ENCODE measurements around the gene FNDC10.
A peak's percentile ranks its signal among the peaks of the same experiment; 100 is the strongest.

The FNDC10 gene

DNA sequence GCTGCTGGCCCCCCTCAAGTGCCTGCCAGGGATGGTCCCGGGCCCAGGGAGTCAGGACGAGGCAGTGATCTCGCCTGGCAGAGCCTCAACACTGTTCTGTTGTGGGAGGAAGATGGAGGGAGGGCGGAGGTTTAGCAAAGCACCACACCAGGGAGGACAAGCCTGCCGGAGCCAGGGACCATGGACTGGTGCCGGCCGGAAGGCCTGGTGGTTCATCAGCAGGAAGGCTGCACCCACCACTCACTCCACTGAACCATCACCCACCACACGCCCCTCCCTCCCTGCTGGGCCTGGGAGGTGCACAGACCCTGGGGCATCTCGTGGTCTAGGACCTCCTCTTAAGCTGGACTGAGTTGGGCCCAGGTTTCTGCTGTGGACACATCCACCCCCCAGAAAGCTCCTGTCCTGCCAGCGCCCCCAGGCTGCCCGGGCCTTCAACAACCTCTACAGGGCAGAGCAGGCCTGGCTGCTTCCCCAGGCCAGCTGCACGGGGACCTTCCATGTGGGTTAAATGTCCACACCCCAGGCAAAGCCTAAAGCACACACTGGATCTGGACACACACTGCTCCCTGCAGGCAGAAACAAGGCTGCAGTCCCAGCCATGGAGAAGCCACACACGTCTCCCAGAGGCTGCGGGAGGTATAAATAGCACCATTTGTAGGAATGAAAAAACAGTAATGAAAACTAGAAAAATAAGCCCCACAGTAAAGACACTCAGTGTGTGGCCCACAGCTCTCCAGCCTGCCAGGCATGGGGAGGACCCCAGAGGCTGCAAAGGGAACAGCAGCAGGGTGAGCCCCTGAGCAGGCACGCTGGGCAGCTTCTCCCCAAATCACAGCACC, 49.1 kb downstream of the FNDC10 start:
- TF ChIP-seq, protein P1, sequence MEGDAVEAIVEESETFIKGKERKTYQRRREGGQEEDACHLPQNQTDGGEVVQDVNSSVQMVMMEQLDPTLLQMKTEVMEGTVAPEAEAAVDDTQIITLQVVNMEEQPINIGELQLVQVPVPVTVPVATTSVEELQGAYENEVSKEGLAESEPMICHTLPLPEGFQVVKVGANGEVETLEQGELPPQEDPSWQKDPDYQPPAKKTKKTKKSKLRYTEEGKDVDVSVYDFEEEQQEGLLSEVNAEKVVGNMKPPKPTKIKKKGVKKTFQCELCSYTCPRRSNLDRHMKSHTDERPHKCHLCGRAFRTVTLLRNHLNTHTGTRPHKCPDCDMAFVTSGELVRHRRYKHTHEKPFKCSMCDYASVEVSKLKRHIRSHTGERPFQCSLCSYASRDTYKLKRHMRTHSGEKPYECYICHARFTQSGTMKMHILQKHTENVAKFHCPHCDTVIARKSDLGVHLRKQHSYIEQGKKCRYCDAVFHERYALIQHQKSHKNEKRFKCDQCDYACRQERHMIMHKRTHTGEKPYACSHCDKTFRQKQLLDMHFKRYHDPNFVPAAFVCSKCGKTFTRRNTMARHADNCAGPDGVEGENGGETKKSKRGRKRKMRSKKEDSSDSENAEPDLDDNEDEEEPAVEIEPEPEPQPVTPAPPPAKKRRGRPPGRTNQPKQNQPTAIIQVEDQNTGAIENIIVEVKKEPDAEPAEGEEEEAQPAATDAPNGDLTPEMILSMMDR (IDR thresholded peaks at IDR 0.05; ENCODE audit: low read depth, low read length, missing control alignments): peak; percentile 35
- no peak overlapping the region for H3K4me3 ChIP-seq (ENCODE audit: low read depth, low read length)
- DNase-seq (ENCODE audit: low read depth): no peak

DNA sequence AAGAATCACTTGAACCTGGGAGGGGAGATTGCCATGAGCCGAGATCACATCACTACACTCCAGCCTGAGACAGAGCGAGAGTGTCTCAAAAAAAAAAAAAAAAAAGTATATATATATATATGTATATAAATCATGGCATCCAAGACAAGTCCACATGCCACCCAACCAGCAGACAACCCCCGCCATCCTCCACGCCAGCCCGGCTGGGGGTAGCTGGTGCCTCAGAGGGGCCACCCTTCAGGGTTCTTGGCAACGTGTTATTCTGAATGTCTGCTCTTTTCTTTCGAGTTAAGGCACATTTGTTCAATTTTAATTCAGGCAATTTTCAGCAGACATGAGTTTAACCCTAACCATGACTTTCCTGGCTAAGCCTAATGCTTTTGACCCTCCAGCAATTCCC, 49.8 kb downstream of the FNDC10 start:
- TF ChIP-seq, protein P1 (IDR thresholded peaks at IDR 0.05; ENCODE audit: low read depth, low read length, missing control alignments): no peak
- no peak overlapping the region for H3K4me3 ChIP-seq (ENCODE audit: low read depth, low read length)
- DNase-seq (ENCODE audit: low read depth): no peak

DNA sequence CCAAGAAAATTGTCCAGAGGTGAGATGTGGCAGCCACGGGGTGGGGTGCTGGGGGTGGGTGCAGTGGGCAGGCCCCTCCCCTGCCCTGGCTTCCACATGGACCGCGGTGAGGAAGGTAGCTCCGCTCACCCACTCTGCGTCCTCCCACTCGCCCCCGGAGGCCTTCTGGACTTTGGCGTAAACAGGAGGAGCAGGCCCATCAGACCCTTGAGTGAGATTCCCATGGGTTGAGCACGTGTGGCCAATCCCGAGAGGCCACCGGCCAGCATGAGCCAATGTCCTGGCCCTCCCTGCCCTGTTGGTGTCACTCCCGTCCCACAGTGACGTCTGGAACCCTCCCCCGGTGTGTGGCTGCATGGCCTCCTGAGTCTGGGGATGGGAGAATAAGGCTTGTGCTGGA, 51.3 kb downstream of the FNDC10 start:
- no peak overlapping the region for H3K4me3 ChIP-seq (ENCODE audit: low read depth, low read length)
- no peak for DNase-seq (ENCODE audit: low read depth)
- TF ChIP-seq, protein P1 (IDR thresholded peaks at IDR 0.05; ENCODE audit: low read depth, low read length, missing control alignments): no peak

Data from GM12864 (cell line).